ENCODE data around the gene PCDH12. TPM values are rescaled to one million over a fixed set of nuclear protein-coding genes. Genes with fewer than 3 reads are reported as not detected.

The PCDH12 gene
- total RNA-seq, 1 experiment from 2014 or later, result not detected

- BruUV-seq (replicated peaks), result no TSS peak
- in situ Hi-C loops (cut with HindIII; ENCODE audit: low pct_unique_long_range_greater_than_20kb, low sequenced_read_pairs), result no loop called here
These were observed 37.2 kb downstream of the PCDH12 start for GRCh38 chr5:141920771-141921170.

GRCh38 chr5:141919218-141920119, 38.5 kb downstream of the PCDH12 start:
- H3K27me3 ChIP-seq (ENCODE audit: control insufficient read depth, insufficient read depth, low read length), result no peaks in the 10 kb centered on the region
- H3K4me1 ChIP-seq (ENCODE audit: control insufficient read depth, insufficient read depth, low read length), result peaks cover 3% of the 10 kb centered on the region; the same call in 1 of the 2 replicates
- CTCF ChIA-PET, result no interaction called here
- no peaks in the 10 kb centered on the region; the same call in 1 of the 2 replicates for H3K36me3 ChIP-seq (ENCODE audit: control insufficient read depth, insufficient read depth, low read length)
- no peaks in the 10 kb centered on the region for H3K9me3 ChIP-seq (ENCODE audit: control insufficient read depth, insufficient read depth, low read depth, low read length)
- ATAC-seq (no peak), DNase-seq (ENCODE audit: low read depth, low spot score) (no peak)
- POLR2A ChIA-PET, result no interaction called here
- TF ChIP-seq TCF7L2 (IDR thresholded peaks at IDR 0.05; ENCODE audit: low read depth, low read length), result no peak
- TF ChIP-seq, protein P1, sequence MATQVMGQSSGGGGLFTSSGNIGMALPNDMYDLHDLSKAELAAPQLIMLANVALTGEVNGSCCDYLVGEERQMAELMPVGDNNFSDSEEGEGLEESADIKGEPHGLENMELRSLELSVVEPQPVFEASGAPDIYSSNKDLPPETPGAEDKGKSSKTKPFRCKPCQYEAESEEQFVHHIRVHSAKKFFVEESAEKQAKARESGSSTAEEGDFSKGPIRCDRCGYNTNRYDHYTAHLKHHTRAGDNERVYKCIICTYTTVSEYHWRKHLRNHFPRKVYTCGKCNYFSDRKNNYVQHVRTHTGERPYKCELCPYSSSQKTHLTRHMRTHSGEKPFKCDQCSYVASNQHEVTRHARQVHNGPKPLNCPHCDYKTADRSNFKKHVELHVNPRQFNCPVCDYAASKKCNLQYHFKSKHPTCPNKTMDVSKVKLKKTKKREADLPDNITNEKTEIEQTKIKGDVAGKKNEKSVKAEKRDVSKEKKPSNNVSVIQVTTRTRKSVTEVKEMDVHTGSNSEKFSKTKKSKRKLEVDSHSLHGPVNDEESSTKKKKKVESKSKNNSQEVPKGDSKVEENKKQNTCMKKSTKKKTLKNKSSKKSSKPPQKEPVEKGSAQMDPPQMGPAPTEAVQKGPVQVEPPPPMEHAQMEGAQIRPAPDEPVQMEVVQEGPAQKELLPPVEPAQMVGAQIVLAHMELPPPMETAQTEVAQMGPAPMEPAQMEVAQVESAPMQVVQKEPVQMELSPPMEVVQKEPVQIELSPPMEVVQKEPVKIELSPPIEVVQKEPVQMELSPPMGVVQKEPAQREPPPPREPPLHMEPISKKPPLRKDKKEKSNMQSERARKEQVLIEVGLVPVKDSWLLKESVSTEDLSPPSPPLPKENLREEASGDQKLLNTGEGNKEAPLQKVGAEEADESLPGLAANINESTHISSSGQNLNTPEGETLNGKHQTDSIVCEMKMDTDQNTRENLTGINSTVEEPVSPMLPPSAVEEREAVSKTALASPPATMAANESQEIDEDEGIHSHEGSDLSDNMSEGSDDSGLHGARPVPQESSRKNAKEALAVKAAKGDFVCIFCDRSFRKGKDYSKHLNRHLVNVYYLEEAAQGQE (IDR thresholded peaks at IDR 0.05; ENCODE audit: insufficient read depth in 1 of 2, low read depth in 2 of 2, low read length in 1 of 2), result no peak
- no peak for TF ChIP-seq SIN3A (IDR thresholded peaks at IDR 0.05; ENCODE audit: borderline replicate concordance, insufficient read depth, low read depth, low read length)
- in situ Hi-C loops (cut with HindIII; ENCODE audit: low pct_unique_long_range_greater_than_20kb, low sequenced_read_pairs), result no loop called here
- no peak overlapping the region for H3K27ac ChIP-seq (ENCODE audit: low read length)
- H3K4me3 ChIP-seq (ENCODE audit: low read depth in 2 of 2, low read length in 2 of 2), result no peak overlapping the region
- BruUV-seq (replicated peaks), result no TSS peak
- intact Hi-C loops (cut with micrococcal nuclease; ENCODE audit: unreplicated experiment), result no loop called here

More at GRCh38 chr5:141920771-141921170, 37.2 kb downstream of the PCDH12 start:
- H3K4me1 ChIP-seq (ENCODE audit: control insufficient read depth, insufficient read depth, low read length), result peaks cover 3% of the 10 kb centered on the region; the same call in 1 of the 2 replicates
- no peaks in the 10 kb centered on the region; the same call in 1 of the 2 replicates for H3K36me3 ChIP-seq (ENCODE audit: control insufficient read depth, insufficient read depth, low read length)
- ChIA-PET POLR2A (no interaction called here), CTCF (no interaction called here)
- H3K4me3 ChIP-seq (ENCODE audit: low read depth in 2 of 2, low read length in 2 of 2), result no peak overlapping the region
- DNase-seq (ENCODE audit: low read depth, low spot score), result no peak
- intact Hi-C loops (cut with micrococcal nuclease; ENCODE audit: unreplicated experiment), result no loop called here
- no peaks in the 10 kb centered on the region for H3K27me3 ChIP-seq (ENCODE audit: control insufficient read depth, insufficient read depth, low read length)
- TF ChIP-seq, protein P1 (IDR thresholded peaks at IDR 0.05; ENCODE audit: insufficient read depth in 1 of 2, low read depth in 2 of 2, low read length in 1 of 2), result no peak
- TF ChIP-seq POLR2AphosphoS5 (IDR thresholded peaks at IDR 0.05; ENCODE audit: low read depth, low read length) (no peak), SIN3A (IDR thresholded peaks at IDR 0.05; ENCODE audit: borderline replicate concordance, insufficient read depth, low read depth, low read length) (no peak), TCF7L2 (IDR thresholded peaks at IDR 0.05; ENCODE audit: low read depth, low read length) (no peak)
- TF ChIP-seq, protein P2, sequence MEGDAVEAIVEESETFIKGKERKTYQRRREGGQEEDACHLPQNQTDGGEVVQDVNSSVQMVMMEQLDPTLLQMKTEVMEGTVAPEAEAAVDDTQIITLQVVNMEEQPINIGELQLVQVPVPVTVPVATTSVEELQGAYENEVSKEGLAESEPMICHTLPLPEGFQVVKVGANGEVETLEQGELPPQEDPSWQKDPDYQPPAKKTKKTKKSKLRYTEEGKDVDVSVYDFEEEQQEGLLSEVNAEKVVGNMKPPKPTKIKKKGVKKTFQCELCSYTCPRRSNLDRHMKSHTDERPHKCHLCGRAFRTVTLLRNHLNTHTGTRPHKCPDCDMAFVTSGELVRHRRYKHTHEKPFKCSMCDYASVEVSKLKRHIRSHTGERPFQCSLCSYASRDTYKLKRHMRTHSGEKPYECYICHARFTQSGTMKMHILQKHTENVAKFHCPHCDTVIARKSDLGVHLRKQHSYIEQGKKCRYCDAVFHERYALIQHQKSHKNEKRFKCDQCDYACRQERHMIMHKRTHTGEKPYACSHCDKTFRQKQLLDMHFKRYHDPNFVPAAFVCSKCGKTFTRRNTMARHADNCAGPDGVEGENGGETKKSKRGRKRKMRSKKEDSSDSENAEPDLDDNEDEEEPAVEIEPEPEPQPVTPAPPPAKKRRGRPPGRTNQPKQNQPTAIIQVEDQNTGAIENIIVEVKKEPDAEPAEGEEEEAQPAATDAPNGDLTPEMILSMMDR (IDR thresholded peaks at IDR 0.05), result no peak
- no peak overlapping the region for H3K27ac ChIP-seq (ENCODE audit: low read length)
- ATAC-seq, result no peak
- no peaks in the 10 kb centered on the region for H3K9me3 ChIP-seq (ENCODE audit: control insufficient read depth, insufficient read depth, low read depth, low read length)

Measured in Panc1 (cell line).